GM18868 (cell line): ENCODE data around the gene SIDT2.
"Not testable (repeated sequence)": the region's sequence is repeated elsewhere in the genome, so short reads cannot be mapped to it uniquely, and the experiment has no call there.

ENCODE experiments used
- ATAC-seq: cut with Tn5 transposase; IDR thresholded peaks from one replicate; pipeline ENCODE4 v1.9.1; 2021; ENCODE audit warnings: mild to moderate bottlenecking, moderate library complexity; ENCODE audit not compliant: unreplicated experiment

SIDT2 gene

GRCh38 chr11:117178210-117179034 is at the start of gene SIDT2:
SIDT2 (plus strand) TSS chr11:117178743; CDS start chr11:117179264, 521 bp downstream.
- peak; percentile 90 for ATAC-seq

GRCh38 chr11:117130396-117130795 is 48.1 kb upstream of the SIDT2 start:
- not testable (repeated sequence) for ATAC-seq

- ATAC-seq = no peak
Measured at GRCh38 chr11:117130879-117131278, 47.7 kb upstream of the SIDT2 start.

- no peak for ATAC-seq
Measured at GRCh38 chr11:117134431-117134830, 44.1 kb upstream of the SIDT2 start.

- not testable (repeated sequence) for ATAC-seq
Measured at GRCh38 chr11:117134979-117135378, 43.6 kb upstream of the SIDT2 start.

- ATAC-seq = not testable (repeated sequence)
Measured at GRCh38 chr11:117137223-117138086, 41.1 kb upstream of the SIDT2 start.

- ATAC-seq = no peak
Measured at GRCh38 chr11:117143390-117143789, 35.2 kb upstream of the SIDT2 start.

- ATAC-seq = peak; percentile 95
Measured at GRCh38 chr11:117143871-117144476, 34.6 kb upstream of the SIDT2 start, which contains the start of gene PAFAH1B2. PAFAH1B2 (plus strand) TSS chr11:117144287; CDS start chr11:117152448, 8,161 bp downstream.

GRCh38 chr11:117144477-117145392 is 33.8 kb upstream of the SIDT2 start:
- ATAC-seq = peak; percentile 47

GRCh38 chr11:117145393-117145761 is 33.2 kb upstream of the SIDT2 start:
- ATAC-seq = no peak

GRCh38 chr11:117146521-117146920 is 32.0 kb upstream of the SIDT2 start:
- no peak for ATAC-seq

- ATAC-seq = no peak
Measured at GRCh38 chr11:117152066-117152465, 26.5 kb upstream of the SIDT2 start.

GRCh38 chr11:117154468-117154867 is 24.1 kb upstream of the SIDT2 start:
- no peak for ATAC-seq

- no peak for ATAC-seq
Measured at GRCh38 chr11:117157507-117157906, 21.0 kb upstream of the SIDT2 start.

GRCh38 chr11:117159892-117160291 is 18.7 kb upstream of the SIDT2 start:
- ATAC-seq = no peak

GRCh38 chr11:117160826-117161225 is 17.7 kb upstream of the SIDT2 start:
- ATAC-seq = no peak

- ATAC-seq = no peak
Measured at GRCh38 chr11:117166491-117166890, 12.1 kb upstream of the SIDT2 start.

GRCh38 chr11:117169736-117170135 is 8.8 kb upstream of the SIDT2 start:
- no peak for ATAC-seq

- ATAC-seq = no peak
Measured at GRCh38 chr11:117170210-117170609, 8.3 kb upstream of the SIDT2 start.

GRCh38 chr11:117171007-117171403 is 7.5 kb upstream of the SIDT2 start:
- no peak for ATAC-seq
